Measurements from ENCODE around the gene RPS13. TPM values are rescaled to one million over a fixed set of nuclear protein-coding genes. Genes with fewer than 3 reads are reported as not detected.
"Not testable (repeated sequence)": the region's sequence is repeated elsewhere in the genome, so short reads cannot be mapped to it uniquely, and the experiment has no call there.

RPS13 gene
- total RNA-seq: 100 to 1,000 TPM; 544 to 709 TPM

DNA sequence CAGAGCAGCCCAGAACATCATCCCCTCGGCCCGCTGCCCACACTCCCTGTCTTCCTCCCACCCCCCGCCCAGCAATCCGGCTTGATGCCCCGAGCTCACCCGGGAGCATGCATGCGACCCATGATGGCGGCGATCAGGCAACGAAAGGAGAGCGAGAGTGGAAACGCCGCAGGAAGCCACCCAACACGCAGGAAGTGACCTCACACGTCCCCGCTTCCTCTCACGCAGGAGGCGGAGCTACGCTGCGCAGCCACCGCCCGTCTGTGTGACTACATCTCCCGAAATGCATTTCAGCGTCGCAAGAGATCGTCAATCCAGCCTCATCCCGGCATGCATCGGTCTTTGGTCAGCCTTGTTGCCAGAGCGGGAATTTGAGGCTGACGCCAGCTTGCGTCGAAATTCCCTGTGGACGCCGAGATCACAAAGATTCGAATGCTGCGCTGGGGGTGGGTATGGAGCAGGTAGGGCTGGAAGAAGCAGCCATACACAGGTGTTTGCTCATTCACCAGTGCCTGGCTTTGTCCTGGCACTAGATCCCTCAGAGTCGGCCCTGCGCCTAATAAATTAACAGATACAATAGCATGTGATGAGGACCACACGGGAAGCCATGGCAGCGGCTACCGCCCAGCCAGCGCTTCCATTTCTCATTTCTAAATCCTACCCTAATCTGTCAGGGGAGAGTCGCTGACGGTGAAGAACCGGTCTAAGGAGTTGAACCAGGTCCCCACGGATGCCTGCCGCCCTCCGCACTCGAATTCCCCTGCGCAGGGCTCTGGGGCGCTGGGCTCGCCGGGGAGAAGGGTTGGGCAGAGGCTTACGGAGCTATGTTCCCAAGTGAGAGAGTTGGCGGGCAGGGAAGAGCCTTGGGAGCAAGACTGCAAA is at the start of gene RPS13:
Gene RPS13 (minus strand): TSS at position 148 of the 882 bp plus-strand sequence. CDS start 26 bp downstream, at position 122.
- ATAC-seq (ENCODE audit: insufficient number of reproducible peaks, low FRiP score, low read depth) (peak; percentile 99), DNase-seq (ENCODE audit: low spot score) (peak; percentile 90)
- TF ChIP-seq, protein P1, sequence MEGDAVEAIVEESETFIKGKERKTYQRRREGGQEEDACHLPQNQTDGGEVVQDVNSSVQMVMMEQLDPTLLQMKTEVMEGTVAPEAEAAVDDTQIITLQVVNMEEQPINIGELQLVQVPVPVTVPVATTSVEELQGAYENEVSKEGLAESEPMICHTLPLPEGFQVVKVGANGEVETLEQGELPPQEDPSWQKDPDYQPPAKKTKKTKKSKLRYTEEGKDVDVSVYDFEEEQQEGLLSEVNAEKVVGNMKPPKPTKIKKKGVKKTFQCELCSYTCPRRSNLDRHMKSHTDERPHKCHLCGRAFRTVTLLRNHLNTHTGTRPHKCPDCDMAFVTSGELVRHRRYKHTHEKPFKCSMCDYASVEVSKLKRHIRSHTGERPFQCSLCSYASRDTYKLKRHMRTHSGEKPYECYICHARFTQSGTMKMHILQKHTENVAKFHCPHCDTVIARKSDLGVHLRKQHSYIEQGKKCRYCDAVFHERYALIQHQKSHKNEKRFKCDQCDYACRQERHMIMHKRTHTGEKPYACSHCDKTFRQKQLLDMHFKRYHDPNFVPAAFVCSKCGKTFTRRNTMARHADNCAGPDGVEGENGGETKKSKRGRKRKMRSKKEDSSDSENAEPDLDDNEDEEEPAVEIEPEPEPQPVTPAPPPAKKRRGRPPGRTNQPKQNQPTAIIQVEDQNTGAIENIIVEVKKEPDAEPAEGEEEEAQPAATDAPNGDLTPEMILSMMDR (IDR thresholded peaks at IDR 0.05): no peak
- H3K36me3 ChIP-seq: peaks cover 19% of the 10 kb centered on the region
- H3K27ac ChIP-seq: peak within 1 kb of the TSS; percentile 82 to 85
- H3K9me3 ChIP-seq: no peaks in the 10 kb centered on the region
- H3K4me1 ChIP-seq (ENCODE audit: control insufficient read depth in 1 of 2, low read depth in 2 of 2): peaks cover 12 to 26% of the 10 kb centered on the region in 2 donors
- H3K27me3 ChIP-seq (replicated peaks; ENCODE audit: insufficient read depth): no peaks in the 10 kb centered on the region
- H3K4me3 ChIP-seq: peak within 1 kb of the TSS; percentile 97

DNA sequence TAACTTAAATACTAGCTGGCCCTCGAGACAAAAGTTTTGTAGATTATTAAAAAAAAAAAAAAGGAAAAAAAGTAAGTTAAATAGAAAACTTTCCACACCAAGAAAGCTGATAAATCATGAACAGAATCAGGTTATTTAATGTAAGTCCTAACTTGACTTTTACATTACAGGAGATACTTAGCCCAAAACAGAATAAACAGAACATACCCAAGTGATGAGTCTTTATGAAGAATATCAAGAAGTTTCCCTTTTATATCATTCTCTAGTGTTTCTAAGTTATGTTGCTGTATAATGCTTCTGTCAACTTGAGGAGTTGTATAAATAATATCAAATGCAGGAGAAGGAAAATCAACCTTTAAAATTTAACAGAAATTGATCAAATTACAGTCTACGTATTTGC is 44.5 kb upstream of the RPS13 start:
- no peak for DNase-seq (ENCODE audit: low spot score)
- Histone ChIP-seq H3K9me3 (no peaks in the 10 kb centered on the region), H3K27ac (no peak overlapping the region), H3K4me1 (ENCODE audit: control insufficient read depth in 1 of 2, low read depth in 2 of 2) (no peaks in the 10 kb centered on the region), H3K27me3 (replicated peaks; ENCODE audit: insufficient read depth) (no peaks in the 10 kb centered on the region), H3K4me3 (no peak overlapping the region), H3K36me3 (peaks cover 4% of the 10 kb centered on the region)
- TF ChIP-seq, protein P1 (IDR thresholded peaks at IDR 0.05): no peak
- ATAC-seq (ENCODE audit: insufficient number of reproducible peaks, low FRiP score, low read depth): no peak

DNA sequence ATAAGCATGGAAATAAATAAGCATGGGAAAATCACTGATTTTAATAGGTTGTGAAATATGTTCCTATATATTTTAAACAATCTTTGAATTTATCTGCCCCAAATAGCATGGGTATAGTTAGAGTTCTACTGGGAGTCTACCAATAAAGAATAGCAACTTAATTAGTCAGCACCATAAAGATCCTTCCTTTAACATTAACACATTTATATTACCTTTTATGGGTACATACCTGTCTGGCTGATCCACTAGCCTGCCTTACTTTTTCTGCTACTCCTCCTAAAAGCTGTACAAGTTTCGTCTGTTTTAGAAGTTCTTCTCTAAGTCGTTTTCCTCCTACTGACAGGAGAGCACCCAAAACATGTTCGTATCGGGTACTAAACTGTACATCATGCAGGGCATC is 39.8 kb upstream of the RPS13 start:
- no peak overlapping the region for H3K27ac ChIP-seq
- ATAC-seq (ENCODE audit: insufficient number of reproducible peaks, low FRiP score, low read depth): no peak
- no peak overlapping the region for H3K4me3 ChIP-seq
- H3K27me3 ChIP-seq (replicated peaks; ENCODE audit: insufficient read depth): no peaks in the 10 kb centered on the region
- TF ChIP-seq, protein P1 (IDR thresholded peaks at IDR 0.05): no peak
- H3K9me3 ChIP-seq: no peaks in the 10 kb centered on the region
- no peak for DNase-seq (ENCODE audit: low spot score)
- no peaks in the 10 kb centered on the region for H3K4me1 ChIP-seq (ENCODE audit: control insufficient read depth in 1 of 2, low read depth in 2 of 2)
- peaks cover 14% of the 10 kb centered on the region for H3K36me3 ChIP-seq

DNA sequence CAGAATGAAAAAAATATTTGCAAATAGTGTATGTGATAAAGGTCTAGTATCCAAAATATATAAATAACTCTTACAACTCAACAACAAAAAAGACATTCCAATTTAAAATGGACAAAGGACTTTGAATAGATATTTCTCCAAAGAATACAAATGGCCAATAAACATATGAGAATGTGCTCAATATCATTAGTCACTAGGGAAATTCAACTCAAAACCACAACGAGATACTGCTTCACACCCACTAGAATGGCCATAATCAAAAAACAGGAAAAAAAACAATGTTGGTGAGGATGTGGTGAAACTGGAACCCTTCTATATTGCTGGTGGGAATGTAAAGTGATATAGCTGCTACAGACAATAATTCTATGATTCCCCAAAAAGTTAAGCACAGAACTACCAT is 38.6 kb upstream of the RPS13 start:
- ATAC-seq (ENCODE audit: insufficient number of reproducible peaks, low FRiP score, low read depth) (no peak), DNase-seq (ENCODE audit: low spot score) (no peak)
- H3K27me3 ChIP-seq (replicated peaks; ENCODE audit: insufficient read depth): no peaks in the 10 kb centered on the region
- no peaks in the 10 kb centered on the region for H3K9me3 ChIP-seq
- no peak overlapping the region for H3K27ac ChIP-seq
- H3K36me3 ChIP-seq: peaks cover 14% of the 10 kb centered on the region
- TF ChIP-seq, protein P1 (IDR thresholded peaks at IDR 0.05): no peak
- no peak overlapping the region for H3K4me3 ChIP-seq
- H3K4me1 ChIP-seq (ENCODE audit: control insufficient read depth in 1 of 2, low read depth in 2 of 2): no peaks in the 10 kb centered on the region

DNA sequence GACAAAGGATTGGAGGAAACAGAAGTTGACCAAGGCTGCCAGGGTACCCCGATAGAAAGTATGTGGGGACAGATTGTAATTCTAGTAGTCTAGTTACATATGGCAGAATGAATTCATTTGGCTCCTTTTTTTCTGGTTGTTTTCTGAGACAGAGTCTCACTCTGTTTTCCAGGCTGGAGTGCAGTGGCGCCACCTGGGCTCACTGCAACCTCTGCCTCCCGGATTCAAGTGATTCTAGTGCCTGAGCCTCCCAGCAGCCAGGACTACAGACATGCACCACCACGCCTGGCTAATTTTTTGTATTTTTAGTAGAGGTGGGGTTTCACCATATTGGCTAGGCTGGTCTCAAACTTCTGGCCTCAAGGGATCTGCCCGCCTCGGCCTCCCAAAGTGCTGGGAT is 30.3 kb upstream of the RPS13 start:
- DNase-seq (ENCODE audit: low spot score); H3K27ac ChIP-seq; H3K4me1 ChIP-seq (ENCODE audit: control insufficient read depth in 1 of 2, low read depth in 2 of 2); H3K9me3 ChIP-seq; H3K4me3 ChIP-seq; H3K27me3 ChIP-seq (replicated peaks; ENCODE audit: insufficient read depth); ATAC-seq (ENCODE audit: insufficient number of reproducible peaks, low FRiP score, low read depth): not testable (repeated sequence)
- peaks cover 33% of the 10 kb centered on the region for H3K36me3 ChIP-seq

DNA sequence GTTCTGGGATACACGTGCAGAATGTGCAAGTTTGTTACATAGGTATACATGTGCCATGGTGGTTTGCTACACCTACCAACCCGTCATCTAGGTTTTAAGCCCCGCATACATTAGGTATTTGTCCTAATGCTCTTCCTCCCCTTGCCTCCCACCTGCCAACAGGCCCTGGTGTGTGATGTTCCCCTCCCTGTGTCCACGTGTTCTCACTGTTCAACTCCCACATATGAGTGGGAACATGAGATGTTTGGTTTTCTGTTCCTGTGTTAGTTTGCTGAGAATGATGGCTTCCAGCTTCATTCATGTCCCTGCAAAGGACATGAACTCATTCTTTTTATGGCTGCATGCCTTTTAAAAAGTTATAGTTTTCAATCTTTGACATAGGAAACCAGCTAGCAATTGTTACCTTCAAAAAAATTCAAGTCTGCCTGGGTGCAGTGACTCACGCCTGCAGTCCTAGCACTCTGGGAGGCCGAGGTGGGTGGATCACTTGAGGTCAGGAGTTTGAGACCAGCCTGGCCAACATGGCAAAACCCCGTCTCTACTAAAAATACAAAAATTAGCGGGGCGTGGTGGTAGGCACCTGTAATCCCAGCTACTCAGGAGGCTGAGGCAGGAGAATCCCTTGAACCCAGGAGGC is 28.1 kb upstream of the RPS13 start:
- not testable (repeated sequence) for DNase-seq (ENCODE audit: low spot score); H3K4me3 ChIP-seq; H3K27me3 ChIP-seq (replicated peaks; ENCODE audit: insufficient read depth); H3K27ac ChIP-seq; H3K9me3 ChIP-seq; H3K4me1 ChIP-seq (ENCODE audit: control insufficient read depth in 1 of 2, low read depth in 2 of 2); ATAC-seq (ENCODE audit: insufficient number of reproducible peaks, low FRiP score, low read depth)
- H3K36me3 ChIP-seq: peaks cover 40% of the 10 kb centered on the region
